Chondrocyte (in vitro differentiated cells): Measurements from ENCODE around the gene TMEM240. TPM values are rescaled to one million over a fixed set of nuclear protein-coding genes. Genes with fewer than 3 reads are reported as not detected.
A peak's percentile ranks its signal among the peaks of the same experiment; 100 is the strongest.

ENCODE experiments used
- DNase-seq: peaks from one replicate; pipeline ENCODE4 v3.0.0; 2021; ENCODE audit warnings: mixed read lengths, low spot score
- H3K27ac Mint-ChIP-seq: one replicate; pipeline ENCODE4 v1.8.0; 2021; ENCODE audit warnings: mild to moderate bottlenecking, moderate library complexity, mixed read lengths; ENCODE audit not compliant: unreplicated experiment
- H3K27me3 Mint-ChIP-seq: 2 replicates; pipeline ENCODE4 v1.8.0; 2021; ENCODE audit warnings: low read depth, mixed read lengths
- H3K36me3 Mint-ChIP-seq: 2 replicates; pipeline ENCODE4 v1.8.0; 2021; ENCODE audit warnings: low read depth, mixed read lengths
- H3K4me1 Mint-ChIP-seq: 2 replicates; pipeline ENCODE4 v1.8.0; 2021; ENCODE audit warnings: low read depth, mild to moderate bottlenecking, mixed read lengths
- H3K4me3 Mint-ChIP-seq: one replicate; pipeline ENCODE4 v1.8.0; 2021; ENCODE audit warnings: mild to moderate bottlenecking, moderate library complexity, mixed read lengths; ENCODE audit not compliant: unreplicated experiment
- H3K9me3 Mint-ChIP-seq: 2 replicates; pipeline ENCODE4 v1.8.0; 2021; ENCODE audit warnings: low read depth, mixed read lengths
- total RNA-seq: library from RNA; stranded (reverse); gene quantifications from 3 replicates; pipeline ENCODE4 v1.2.1, GENCODE V29; 2021
- TF ChIP-seq, protein P1 (sequence below): fragments of 200-600 bp; sonication (generic); IDR thresholded peaks from 2 replicates; pipeline ENCODE4 v1.5.0; 2021; ENCODE audit warnings: antibody characterized with exemption, mild to moderate bottlenecking, moderate library complexity

Gene TMEM240
- total RNA-seq, 1 donor from 2014 or later: 6.1 TPM

DNA sequence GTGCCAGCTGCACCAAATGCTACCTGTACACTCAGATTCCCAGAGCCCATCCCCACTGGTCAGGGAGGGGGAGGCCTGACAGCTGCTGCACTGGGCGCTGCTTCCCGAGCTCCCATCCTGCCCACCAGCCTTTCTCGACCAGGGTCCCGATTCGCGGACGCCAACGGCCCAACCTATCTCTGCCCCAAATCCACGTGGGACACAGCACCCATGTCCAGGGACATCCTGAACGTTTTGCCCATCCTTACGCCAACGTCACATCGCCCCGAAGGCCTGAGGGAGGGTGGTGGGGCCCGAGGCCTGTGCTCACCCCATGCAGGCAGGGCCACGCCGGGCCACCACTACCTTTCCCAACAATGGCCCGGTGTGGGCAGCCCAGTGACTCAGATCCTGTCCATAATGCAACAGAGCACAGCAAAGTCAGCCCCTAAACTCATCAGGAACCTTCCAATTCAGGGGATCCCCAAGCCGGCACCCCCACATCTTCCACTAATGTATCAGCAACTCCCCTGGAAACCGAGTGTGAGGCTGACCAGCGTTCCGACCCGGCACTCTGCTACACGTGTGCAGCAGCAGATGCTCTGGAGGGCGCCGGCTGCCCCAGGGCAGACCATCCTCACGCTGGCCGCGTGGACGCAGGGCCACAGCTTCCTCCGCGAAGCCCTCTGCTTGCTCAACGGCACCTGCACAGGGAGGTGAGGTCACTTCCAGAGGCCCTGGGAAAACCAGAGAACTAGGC, 11.3 kb upstream of the TMEM240 start:
- peak overlapping the region; percentile 17 for H3K27ac Mint-ChIP-seq
- H3K36me3 Mint-ChIP-seq: peaks cover 2% of the 10 kb centered on the region
- H3K27me3 Mint-ChIP-seq: no peaks in the 10 kb centered on the region
- H3K9me3 Mint-ChIP-seq: no peaks in the 10 kb centered on the region
- H3K4me1 Mint-ChIP-seq: peaks cover 26% of the 10 kb centered on the region
- H3K4me3 Mint-ChIP-seq: no peak overlapping the region
- TF ChIP-seq, protein P1, sequence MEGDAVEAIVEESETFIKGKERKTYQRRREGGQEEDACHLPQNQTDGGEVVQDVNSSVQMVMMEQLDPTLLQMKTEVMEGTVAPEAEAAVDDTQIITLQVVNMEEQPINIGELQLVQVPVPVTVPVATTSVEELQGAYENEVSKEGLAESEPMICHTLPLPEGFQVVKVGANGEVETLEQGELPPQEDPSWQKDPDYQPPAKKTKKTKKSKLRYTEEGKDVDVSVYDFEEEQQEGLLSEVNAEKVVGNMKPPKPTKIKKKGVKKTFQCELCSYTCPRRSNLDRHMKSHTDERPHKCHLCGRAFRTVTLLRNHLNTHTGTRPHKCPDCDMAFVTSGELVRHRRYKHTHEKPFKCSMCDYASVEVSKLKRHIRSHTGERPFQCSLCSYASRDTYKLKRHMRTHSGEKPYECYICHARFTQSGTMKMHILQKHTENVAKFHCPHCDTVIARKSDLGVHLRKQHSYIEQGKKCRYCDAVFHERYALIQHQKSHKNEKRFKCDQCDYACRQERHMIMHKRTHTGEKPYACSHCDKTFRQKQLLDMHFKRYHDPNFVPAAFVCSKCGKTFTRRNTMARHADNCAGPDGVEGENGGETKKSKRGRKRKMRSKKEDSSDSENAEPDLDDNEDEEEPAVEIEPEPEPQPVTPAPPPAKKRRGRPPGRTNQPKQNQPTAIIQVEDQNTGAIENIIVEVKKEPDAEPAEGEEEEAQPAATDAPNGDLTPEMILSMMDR: no peak
- DNase-seq: no peak

DNA sequence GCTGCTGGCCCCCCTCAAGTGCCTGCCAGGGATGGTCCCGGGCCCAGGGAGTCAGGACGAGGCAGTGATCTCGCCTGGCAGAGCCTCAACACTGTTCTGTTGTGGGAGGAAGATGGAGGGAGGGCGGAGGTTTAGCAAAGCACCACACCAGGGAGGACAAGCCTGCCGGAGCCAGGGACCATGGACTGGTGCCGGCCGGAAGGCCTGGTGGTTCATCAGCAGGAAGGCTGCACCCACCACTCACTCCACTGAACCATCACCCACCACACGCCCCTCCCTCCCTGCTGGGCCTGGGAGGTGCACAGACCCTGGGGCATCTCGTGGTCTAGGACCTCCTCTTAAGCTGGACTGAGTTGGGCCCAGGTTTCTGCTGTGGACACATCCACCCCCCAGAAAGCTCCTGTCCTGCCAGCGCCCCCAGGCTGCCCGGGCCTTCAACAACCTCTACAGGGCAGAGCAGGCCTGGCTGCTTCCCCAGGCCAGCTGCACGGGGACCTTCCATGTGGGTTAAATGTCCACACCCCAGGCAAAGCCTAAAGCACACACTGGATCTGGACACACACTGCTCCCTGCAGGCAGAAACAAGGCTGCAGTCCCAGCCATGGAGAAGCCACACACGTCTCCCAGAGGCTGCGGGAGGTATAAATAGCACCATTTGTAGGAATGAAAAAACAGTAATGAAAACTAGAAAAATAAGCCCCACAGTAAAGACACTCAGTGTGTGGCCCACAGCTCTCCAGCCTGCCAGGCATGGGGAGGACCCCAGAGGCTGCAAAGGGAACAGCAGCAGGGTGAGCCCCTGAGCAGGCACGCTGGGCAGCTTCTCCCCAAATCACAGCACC, 10.4 kb upstream of the TMEM240 start:
- no peak overlapping the region for H3K4me3 Mint-ChIP-seq
- TF ChIP-seq, protein P1: peak; percentile 80
- H3K9me3 Mint-ChIP-seq: no peaks in the 10 kb centered on the region
- DNase-seq: no peak
- H3K27me3 Mint-ChIP-seq: no peaks in the 10 kb centered on the region
- H3K36me3 Mint-ChIP-seq: peaks cover 2% of the 10 kb centered on the region
- H3K27ac Mint-ChIP-seq: peak overlapping the region; percentile 76
- H3K4me1 Mint-ChIP-seq: peaks cover 26% of the 10 kb centered on the region

DNA sequence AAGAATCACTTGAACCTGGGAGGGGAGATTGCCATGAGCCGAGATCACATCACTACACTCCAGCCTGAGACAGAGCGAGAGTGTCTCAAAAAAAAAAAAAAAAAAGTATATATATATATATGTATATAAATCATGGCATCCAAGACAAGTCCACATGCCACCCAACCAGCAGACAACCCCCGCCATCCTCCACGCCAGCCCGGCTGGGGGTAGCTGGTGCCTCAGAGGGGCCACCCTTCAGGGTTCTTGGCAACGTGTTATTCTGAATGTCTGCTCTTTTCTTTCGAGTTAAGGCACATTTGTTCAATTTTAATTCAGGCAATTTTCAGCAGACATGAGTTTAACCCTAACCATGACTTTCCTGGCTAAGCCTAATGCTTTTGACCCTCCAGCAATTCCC, 9.7 kb upstream of the TMEM240 start:
- DNase-seq: no peak
- Mint-ChIP-seq H3K4me3 (no peak overlapping the region), H3K4me1 (peaks cover 23% of the 10 kb centered on the region), H3K27ac (no peak overlapping the region), H3K36me3 (peaks cover under 1% of the 10 kb centered on the region), H3K9me3 (no peaks in the 10 kb centered on the region), H3K27me3 (no peaks in the 10 kb centered on the region)
- TF ChIP-seq, protein P1: no peak

DNA sequence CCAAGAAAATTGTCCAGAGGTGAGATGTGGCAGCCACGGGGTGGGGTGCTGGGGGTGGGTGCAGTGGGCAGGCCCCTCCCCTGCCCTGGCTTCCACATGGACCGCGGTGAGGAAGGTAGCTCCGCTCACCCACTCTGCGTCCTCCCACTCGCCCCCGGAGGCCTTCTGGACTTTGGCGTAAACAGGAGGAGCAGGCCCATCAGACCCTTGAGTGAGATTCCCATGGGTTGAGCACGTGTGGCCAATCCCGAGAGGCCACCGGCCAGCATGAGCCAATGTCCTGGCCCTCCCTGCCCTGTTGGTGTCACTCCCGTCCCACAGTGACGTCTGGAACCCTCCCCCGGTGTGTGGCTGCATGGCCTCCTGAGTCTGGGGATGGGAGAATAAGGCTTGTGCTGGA, 8.2 kb upstream of the TMEM240 start:
- Mint-ChIP-seq H3K27ac (no peak overlapping the region), H3K9me3 (no peaks in the 10 kb centered on the region), H3K4me1 (peaks cover 15% of the 10 kb centered on the region), H3K4me3 (no peak overlapping the region), H3K27me3 (no peaks in the 10 kb centered on the region), H3K36me3 (no peaks in the 10 kb centered on the region)
- DNase-seq: no peak
- TF ChIP-seq, protein P1: no peak

DNA sequence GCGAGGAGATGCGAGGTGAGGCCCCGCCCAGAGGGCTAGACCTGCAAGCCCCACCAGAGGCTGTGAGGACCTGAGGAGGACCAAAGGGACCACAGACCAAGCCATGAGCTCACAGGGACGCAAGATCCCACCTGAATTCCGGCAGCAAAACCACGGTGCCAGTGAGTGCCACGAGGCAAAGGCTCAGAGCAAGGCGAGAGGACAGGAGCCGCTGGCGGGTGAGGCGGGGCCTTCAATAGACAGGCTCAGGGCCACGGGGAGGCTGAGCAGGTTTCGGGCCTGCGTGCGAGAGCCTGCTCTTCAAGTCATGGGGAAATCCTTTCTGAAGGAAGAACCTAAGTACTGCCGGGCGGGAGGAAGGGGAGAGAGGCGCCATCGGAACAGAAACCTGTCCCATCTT, 7.1 kb upstream of the TMEM240 start:
- Mint-ChIP-seq H3K4me3 (no peak overlapping the region), H3K36me3 (no peaks in the 10 kb centered on the region), H3K27me3 (no peaks in the 10 kb centered on the region), H3K4me1 (peaks cover 15% of the 10 kb centered on the region), H3K9me3 (no peaks in the 10 kb centered on the region), H3K27ac (peak overlapping the region; percentile 41)
- TF ChIP-seq, protein P1: no peak
- DNase-seq: no peak
